H9 (cell line): Measurements from ENCODE around the gene HVCN1. TPM values are rescaled to one million over a fixed set of nuclear protein-coding genes. Genes with fewer than 3 reads are reported as not detected.

Experiments
- DNase-seq: peaks from one replicate; pipeline ENCODE4 v3.0.0-alpha.2; 2017
- H2AFZ ChIP-seq: one replicate; pipeline ENCODE4 v1.6.1; 2013; ENCODE audit warnings: mild to moderate bottlenecking, low read length, control low read depth, moderate library complexity
- H2AK5ac ChIP-seq: 2 replicates; pipeline ENCODE4 v1.6.1; 2013; ENCODE audit warnings: low read length, control low read depth, mixed read lengths; ENCODE audit not compliant: insufficient read length
- H2BK120ac ChIP-seq: one replicate; pipeline ENCODE4 v1.6.1; 2013; ENCODE audit warnings: low read depth, mild to moderate bottlenecking, low read length, control low read depth, inconsistent platforms; ENCODE audit not compliant: poor library complexity, severe bottlenecking
- H2BK12ac ChIP-seq: 2 replicates; pipeline ENCODE4 v1.6.1; 2013; ENCODE audit warnings: low read length, control low read depth, mixed read lengths, low read depth; ENCODE audit not compliant: insufficient read length
- H2BK15ac ChIP-seq: 2 replicates; pipeline ENCODE4 v1.6.1; 2013; ENCODE audit warnings: low read depth, low read length, control low read depth
- H2BK20ac ChIP-seq: one replicate; pipeline ENCODE4 v1.6.1; 2013; ENCODE audit warnings: low read depth, mild to moderate bottlenecking, low read length, control low read depth, inconsistent platforms; ENCODE audit not compliant: poor library complexity, severe bottlenecking
- H2BK5ac ChIP-seq: 2 replicates; pipeline ENCODE4 v1.6.1; 2013; ENCODE audit warnings: low read length, control low read depth, mixed read lengths; ENCODE audit not compliant: insufficient read length
- H3K14ac ChIP-seq: 2 replicates; pipeline ENCODE4 v1.6.1; 2013; ENCODE audit warnings: low read length, control low read depth; ENCODE audit not compliant: insufficient read depth
- H3K18ac ChIP-seq: 2 replicates; pipeline ENCODE4 v1.6.1; 2013; ENCODE audit warnings: low read depth, mild to moderate bottlenecking, mixed read lengths, low read length, control low read depth; ENCODE audit not compliant: insufficient read length
- H3K23ac ChIP-seq: 2 replicates; pipeline ENCODE4 v1.6.1; 2013; ENCODE audit warnings: low read length, control low read depth, mixed read lengths, low read depth; ENCODE audit not compliant: insufficient read length
- H3K23me2 ChIP-seq: 2 replicates; pipeline ENCODE4 v1.6.1; 2013; ENCODE audit warnings: low read depth, mild to moderate bottlenecking, mixed read lengths, low read length, control low read depth; ENCODE audit not compliant: insufficient read length, poor library complexity, severe bottlenecking
- H3K27ac ChIP-seq: 2 replicates; pipeline ENCODE4 v1.5.1; 2013; ENCODE audit warnings: low read length, control low read depth, mixed read lengths, low read depth; ENCODE audit not compliant: insufficient read length
- H3K27me3 ChIP-seq: 2 replicates; pipeline ENCODE4 v1.6.1; 2013; ENCODE audit warnings: low read length, control low read depth, inconsistent platforms; ENCODE audit not compliant: insufficient read depth
- H3K4ac ChIP-seq: 2 replicates; pipeline ENCODE4 v1.6.1; 2013; ENCODE audit warnings: low read depth, mild to moderate bottlenecking, control low read depth, inconsistent platforms, low read length, moderate library complexity
- H3K4me1 ChIP-seq: 2 replicates; pipeline ENCODE4 v1.6.1; 2013; ENCODE audit warnings: low read length, control low read depth, inconsistent platforms; ENCODE audit not compliant: insufficient read depth
- H3K4me2 ChIP-seq: 2 replicates; pipeline ENCODE4 v1.6.1; 2013; ENCODE audit warnings: low read length, control low read depth, mixed read lengths; ENCODE audit not compliant: insufficient read length, insufficient read depth
- H3K56ac ChIP-seq: 2 replicates; pipeline ENCODE4 v1.6.1; 2013; ENCODE audit warnings: low read depth, mild to moderate bottlenecking, mixed read lengths, low read length, control low read depth; ENCODE audit not compliant: insufficient read length
- H3K79me1 ChIP-seq: 2 replicates; pipeline ENCODE4 v1.6.1; 2013; ENCODE audit warnings: low read depth, mild to moderate bottlenecking, moderate library complexity, low read length, control low read depth, inconsistent platforms; ENCODE audit not compliant: insufficient read depth, poor library complexity, severe bottlenecking
- H3K79me2 ChIP-seq: 2 replicates; pipeline ENCODE4 v1.6.1; 2013; ENCODE audit warnings: low read length, control low read depth, inconsistent platforms; ENCODE audit not compliant: insufficient read depth
- H3K9ac ChIP-seq: 2 replicates; pipeline ENCODE4 v1.6.1; 2013; ENCODE audit warnings: low read length, control low read depth, mixed read lengths; ENCODE audit not compliant: insufficient read length; ENCODE audit errors: extremely low read depth
- H3K9me3 ChIP-seq: one replicate; pipeline ENCODE4 v1.6.1; 2013; ENCODE audit warnings: low read depth, low read length, inconsistent platforms; ENCODE audit not compliant: control insufficient read depth
- H3T11ph ChIP-seq: one replicate; pipeline ENCODE4 v1.6.1; 2013; ENCODE audit warnings: mild to moderate bottlenecking, low read length, control low read depth, inconsistent platforms
- H4K20me1 ChIP-seq: one replicate; pipeline ENCODE4 v1.6.1; 2013; ENCODE audit not compliant: control insufficient read depth, insufficient read length, insufficient read depth
- H4K5ac ChIP-seq: 2 replicates; pipeline ENCODE4 v1.6.1; 2013; ENCODE audit warnings: low read depth, mild to moderate bottlenecking, mixed read lengths, low read length, control low read depth; ENCODE audit not compliant: insufficient read length
- H4K8ac ChIP-seq: replicated peaks from 2 replicates; pipeline ENCODE4 v1.6.1; 2013; ENCODE audit warnings: low read length, control low read depth, mixed read lengths, low read depth; ENCODE audit not compliant: insufficient read length
- H4K91ac ChIP-seq: 2 replicates; pipeline ENCODE4 v1.6.1; 2013; ENCODE audit warnings: low read depth, mild to moderate bottlenecking, moderate library complexity, mixed read lengths, low read length, control low read depth; ENCODE audit not compliant: insufficient read length
- H3K27ac Mint-ChIP-seq, 3 experiments: 2 replicates in 2 of 3; 3 replicates in 1 of 3; pipeline ENCODE4 v1.8.0; 2020 to 2021; ENCODE audit warnings: mixed read lengths in 3 of 3, mild to moderate bottlenecking in 1 of 3, moderate library complexity in 1 of 3
- H3K27me3 Mint-ChIP-seq: 2 replicates; pipeline ENCODE4 v1.8.0; 2021; ENCODE audit warnings: low read depth, mild to moderate bottlenecking, moderate library complexity, mixed read lengths
- H3K36me3 Mint-ChIP-seq, 3 experiments: 2 replicates in 2 of 3; 3 replicates in 1 of 3; pipeline ENCODE4 v1.8.0; 2020 to 2021; ENCODE audit warnings: low read depth in 3 of 3, mixed read lengths in 3 of 3; ENCODE audit not compliant: insufficient read depth in 1 of 3
- H3K4me1 Mint-ChIP-seq, 2 experiments: 2 replicates each; pipeline ENCODE4 v1.8.0; 2020; ENCODE audit warnings: mixed read lengths in 2 of 2
- H3K4me3 Mint-ChIP-seq, 2 experiments: 2 replicates in 1 of 2; 3 replicates in 1 of 2; pipeline ENCODE4 v1.8.0; 2020 to 2021; ENCODE audit warnings: mild to moderate bottlenecking in 2 of 2, mixed read lengths in 2 of 2, moderate library complexity in 1 of 2
- H3K9me3 Mint-ChIP-seq, 2 experiments: 2 replicates in 1 of 2; 3 replicates in 1 of 2; pipeline ENCODE4 v1.8.0; 2020; ENCODE audit warnings: mild to moderate bottlenecking in 2 of 2, mixed read lengths in 2 of 2, moderate library complexity in 1 of 2
- WGBS: extraction: QIAGEN DNeasy Blood & Tissue Kit; methylation state at CpG from one replicate; pipeline ENCODE4 v1.1.7; 2013; ENCODE audit warnings: missing lambda C conversion rate, low lambda C conversion rate, mixed read lengths; ENCODE audit not compliant: insufficient read length; ENCODE audit errors: extremely low coverage; 5-methylcytosine and 5-hydroxymethylcytosine counted together
- total RNA-seq: library from RNA; stranded (reverse); gene quantifications from 2 replicates; pipeline ENCODE4 v1.2.1, GENCODE V29; 2021
- TF ChIP-seq, protein P1 (sequence below): fragments of 200-600 bp; sonication (generic); conservative IDR thresholded peaks from 3 replicates; pipeline ENCODE4 v1.8.0; 2021; ENCODE audit warnings: antibody characterized with exemption, mild to moderate bottlenecking

HVCN1 gene
- total RNA-seq, 1 experiment from 2014 or later = 5.2 TPM

GRCh38 chr12:110679201-110679600 is 9.7 kb downstream of the HVCN1 start:
- Mint-ChIP-seq H3K9me3 (peaks cover 0 to 3% of the 10 kb centered on the region in 2 experiments; a peak in 2 of 5 replicates), H3K4me3 (no peak overlapping the region), H3K4me1 (peaks cover 4 to 6% of the 10 kb centered on the region in 2 experiments), H3K36me3 (peaks cover 0 to 4% (median 0%) of the 10 kb centered on the region in 3 experiments; a peak in 2 of 7 replicates), H3K27me3 (no peaks in the 10 kb centered on the region), H3K27ac (no peak overlapping the region)
- no peak overlapping the region for H4K8ac ChIP-seq
- no peaks in the 10 kb centered on the region for H4K20me1 ChIP-seq
- TF ChIP-seq, protein P1, sequence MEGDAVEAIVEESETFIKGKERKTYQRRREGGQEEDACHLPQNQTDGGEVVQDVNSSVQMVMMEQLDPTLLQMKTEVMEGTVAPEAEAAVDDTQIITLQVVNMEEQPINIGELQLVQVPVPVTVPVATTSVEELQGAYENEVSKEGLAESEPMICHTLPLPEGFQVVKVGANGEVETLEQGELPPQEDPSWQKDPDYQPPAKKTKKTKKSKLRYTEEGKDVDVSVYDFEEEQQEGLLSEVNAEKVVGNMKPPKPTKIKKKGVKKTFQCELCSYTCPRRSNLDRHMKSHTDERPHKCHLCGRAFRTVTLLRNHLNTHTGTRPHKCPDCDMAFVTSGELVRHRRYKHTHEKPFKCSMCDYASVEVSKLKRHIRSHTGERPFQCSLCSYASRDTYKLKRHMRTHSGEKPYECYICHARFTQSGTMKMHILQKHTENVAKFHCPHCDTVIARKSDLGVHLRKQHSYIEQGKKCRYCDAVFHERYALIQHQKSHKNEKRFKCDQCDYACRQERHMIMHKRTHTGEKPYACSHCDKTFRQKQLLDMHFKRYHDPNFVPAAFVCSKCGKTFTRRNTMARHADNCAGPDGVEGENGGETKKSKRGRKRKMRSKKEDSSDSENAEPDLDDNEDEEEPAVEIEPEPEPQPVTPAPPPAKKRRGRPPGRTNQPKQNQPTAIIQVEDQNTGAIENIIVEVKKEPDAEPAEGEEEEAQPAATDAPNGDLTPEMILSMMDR = no peak
- H2AFZ ChIP-seq = no peak overlapping the region
- no peaks in the 10 kb centered on the region for H3K23me2 ChIP-seq
- no peak overlapping the region for H3T11ph ChIP-seq
- H3K56ac ChIP-seq = no peak overlapping the region
- H2AK5ac ChIP-seq = no peak overlapping the region
- H2BK120ac ChIP-seq = no peak overlapping the region
- no peak overlapping the region for H3K4ac ChIP-seq
- H2BK15ac ChIP-seq = no peak overlapping the region
- no peak overlapping the region for H3K4me2 ChIP-seq
- H3K79me1 ChIP-seq = no peaks in the 10 kb centered on the region
- H4K5ac ChIP-seq = no peak overlapping the region
- no peak overlapping the region for H2BK5ac ChIP-seq
- H3K18ac ChIP-seq = no peak overlapping the region
- no peak overlapping the region for H3K27ac ChIP-seq
- H3K9ac ChIP-seq = no peak overlapping the region
- no peak overlapping the region for H4K91ac ChIP-seq
- no peak overlapping the region for H3K14ac ChIP-seq
- H2BK12ac ChIP-seq = no peak overlapping the region
- H3K4me1 ChIP-seq = no peaks in the 10 kb centered on the region
- H2BK20ac ChIP-seq = no peak overlapping the region
- H3K9me3 ChIP-seq = no peaks in the 10 kb centered on the region
- no peaks in the 10 kb centered on the region for H3K79me2 ChIP-seq
- no peak for DNase-seq
- no peak overlapping the region for H3K23ac ChIP-seq
- no CpG with 5 or more reads among the region's 12 CpGs for WGBS
- H3K27me3 ChIP-seq = no peaks in the 10 kb centered on the region
